DND-41 (cell line): ENCODE measurements around the gene DNAJC28.

Experiments used
- ATAC-seq: fragments of 200-7000 bp; cut with Tn5 transposase; 3 replicates; pipeline ENCODE4 v1.9.1; 2021; ENCODE audit warnings: low read depth; ENCODE audit not compliant: insufficient read depth
- DNase-seq: peaks from one replicate; pipeline ENCODE4 v3.0.0-alpha.2; 2020
- H2AFZ ChIP-seq: 2 replicates; pipeline ENCODE4 v1.6.0; 2012; ENCODE audit warnings: low read depth, low read length
- H3K27ac ChIP-seq: 2 replicates; pipeline ENCODE4 v1.5.1; 2012; ENCODE audit warnings: low read length, inconsistent platforms
- H3K27me3 ChIP-seq: fragments of 200-600 bp; sonication (generic); 2 replicates; pipeline ENCODE4 v1.6.0; 2012; ENCODE audit warnings: low read length, mild to moderate bottlenecking, inconsistent platforms; ENCODE audit not compliant: insufficient read depth, poor library complexity
- H3K36me3 ChIP-seq: 2 replicates; pipeline ENCODE4 v1.5.1; 2012; ENCODE audit warnings: low read length, inconsistent platforms; ENCODE audit not compliant: insufficient read depth
- H3K4me1 ChIP-seq: 2 replicates; pipeline ENCODE4 v1.5.1; 2012; ENCODE audit warnings: mild to moderate bottlenecking, low read length; ENCODE audit not compliant: insufficient read depth
- H3K4me2 ChIP-seq: 2 replicates; pipeline ENCODE4 v1.6.0; 2012; ENCODE audit warnings: mild to moderate bottlenecking, moderate library complexity, low read length, inconsistent platforms; ENCODE audit not compliant: insufficient read depth
- H3K4me3 ChIP-seq, 2 experiments: fragments of 200-600 bp in 1 of 2; shearing (Covaris generic) in 1 of 2; 2 replicates each; pipeline ENCODE4 v1.5.1; 2012 to 2016; ENCODE audit warnings: inconsistent platforms in 2 of 2, low read length in 2 of 2, mild to moderate bottlenecking in 2 of 2, low read depth in 1 of 2, moderate library complexity in 1 of 2
- H3K79me2 ChIP-seq: 2 replicates; pipeline ENCODE4 v1.6.0; 2012; ENCODE audit warnings: low read length, inconsistent platforms; ENCODE audit not compliant: insufficient read depth
- H3K9ac ChIP-seq: 2 replicates; pipeline ENCODE4 v1.6.0; 2012; ENCODE audit warnings: low read depth, mild to moderate bottlenecking, inconsistent platforms, low read length, moderate library complexity
- H3K9me3 ChIP-seq: 2 replicates; pipeline ENCODE4 v1.5.1; 2012; ENCODE audit warnings: low read length, moderate library complexity, mild to moderate bottlenecking, inconsistent platforms; ENCODE audit not compliant: insufficient read depth, severe bottlenecking
- H4K20me1 ChIP-seq: 2 replicates; pipeline ENCODE4 v1.6.0; 2012; ENCODE audit warnings: low read length; ENCODE audit not compliant: insufficient read depth
- EZH2 ChIP-seq: IDR thresholded peaks from 3 replicates; pipeline ENCODE4 v1.6.1; 2012; ENCODE audit warnings: borderline replicate concordance, low read depth, mild to moderate bottlenecking, moderate library complexity, low read length, inconsistent platforms; ENCODE audit not compliant: severe bottlenecking
- TF ChIP-seq, protein P1 (sequence below): IDR thresholded peaks from 2 replicates; pipeline ENCODE4 v1.5.1; 2012; ENCODE audit warnings: borderline replicate concordance, low read length, moderate library complexity, mild to moderate bottlenecking; ENCODE audit not compliant: poor library complexity, severe bottlenecking; ENCODE audit errors: extremely low read depth

Gene DNAJC28

DNA sequence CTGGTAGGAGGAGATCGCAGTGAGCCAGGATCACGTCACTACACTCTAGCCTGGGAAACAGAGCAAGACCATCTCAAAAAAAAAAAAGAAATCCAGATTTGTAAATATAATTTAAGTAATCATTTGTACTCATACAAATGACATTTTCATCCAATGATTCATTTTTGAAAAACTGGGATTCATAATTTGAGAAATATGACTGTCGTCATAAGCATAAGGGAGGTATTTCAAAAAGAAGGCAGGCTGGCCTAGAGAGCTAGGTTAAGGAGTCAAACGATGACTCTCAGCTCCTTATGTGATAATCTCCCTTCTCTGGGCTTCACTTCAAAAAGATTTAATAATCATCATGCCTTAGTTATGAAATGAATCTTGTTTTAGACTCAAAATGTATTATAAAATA lies 48.1 kb upstream of the DNAJC28 start:
- no peak overlapping the region for H2AFZ ChIP-seq
- peaks cover 16% of the 10 kb centered on the region; the same call in 1 of the 2 replicates for H4K20me1 ChIP-seq
- no peak for TF ChIP-seq EZH2
- TF ChIP-seq, protein P1, sequence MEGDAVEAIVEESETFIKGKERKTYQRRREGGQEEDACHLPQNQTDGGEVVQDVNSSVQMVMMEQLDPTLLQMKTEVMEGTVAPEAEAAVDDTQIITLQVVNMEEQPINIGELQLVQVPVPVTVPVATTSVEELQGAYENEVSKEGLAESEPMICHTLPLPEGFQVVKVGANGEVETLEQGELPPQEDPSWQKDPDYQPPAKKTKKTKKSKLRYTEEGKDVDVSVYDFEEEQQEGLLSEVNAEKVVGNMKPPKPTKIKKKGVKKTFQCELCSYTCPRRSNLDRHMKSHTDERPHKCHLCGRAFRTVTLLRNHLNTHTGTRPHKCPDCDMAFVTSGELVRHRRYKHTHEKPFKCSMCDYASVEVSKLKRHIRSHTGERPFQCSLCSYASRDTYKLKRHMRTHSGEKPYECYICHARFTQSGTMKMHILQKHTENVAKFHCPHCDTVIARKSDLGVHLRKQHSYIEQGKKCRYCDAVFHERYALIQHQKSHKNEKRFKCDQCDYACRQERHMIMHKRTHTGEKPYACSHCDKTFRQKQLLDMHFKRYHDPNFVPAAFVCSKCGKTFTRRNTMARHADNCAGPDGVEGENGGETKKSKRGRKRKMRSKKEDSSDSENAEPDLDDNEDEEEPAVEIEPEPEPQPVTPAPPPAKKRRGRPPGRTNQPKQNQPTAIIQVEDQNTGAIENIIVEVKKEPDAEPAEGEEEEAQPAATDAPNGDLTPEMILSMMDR, result no peak
- H3K27ac ChIP-seq, result no peak overlapping the region
- peaks cover 34% of the 10 kb centered on the region for H3K4me1 ChIP-seq
- DNase-seq, result no peak
- peak overlapping the region; percentile 87; the same call in 1 of the 2 replicates for H3K4me2 ChIP-seq
- H3K4me3 ChIP-seq, result no peak overlapping the region
- no peaks in the 10 kb centered on the region for H3K9me3 ChIP-seq
- H3K79me2 ChIP-seq, result peaks cover 89% of the 10 kb centered on the region
- no peaks in the 10 kb centered on the region for H3K27me3 ChIP-seq
- no peak for ATAC-seq
- peaks cover 51% of the 10 kb centered on the region for H3K36me3 ChIP-seq
- H3K9ac ChIP-seq, result no peak overlapping the region

DNA sequence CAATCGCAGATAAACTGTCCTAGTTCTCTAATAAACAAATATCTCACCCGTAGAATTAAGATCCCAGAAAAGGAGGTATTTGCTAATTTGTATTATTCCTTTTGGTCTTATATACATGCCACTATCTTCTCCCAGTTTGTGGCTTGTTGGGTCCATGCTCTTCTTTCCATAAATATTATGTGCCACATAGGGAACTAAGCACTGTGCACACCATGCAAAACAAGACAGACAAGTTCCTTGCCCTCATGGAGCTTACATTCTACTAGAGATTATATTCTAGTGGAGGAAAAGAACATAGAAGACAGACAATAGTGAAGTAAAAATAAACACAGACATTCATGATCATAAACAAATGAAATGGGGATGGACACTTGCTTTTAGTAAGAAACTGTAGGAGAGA lies 45.7 kb upstream of the DNAJC28 start:
- Histone ChIP-seq H3K27ac (no peak overlapping the region), H3K79me2 (peaks cover 68% of the 10 kb centered on the region), H3K4me2 (no peak overlapping the region), H3K9me3 (no peaks in the 10 kb centered on the region), H3K4me3 (no peak overlapping the region), H3K27me3 (no peaks in the 10 kb centered on the region), H4K20me1 (no peaks in the 10 kb centered on the region), H2AFZ (no peak overlapping the region), H3K4me1 (peaks cover 26% of the 10 kb centered on the region), H3K9ac (no peak overlapping the region), H3K36me3 (peaks cover 72% of the 10 kb centered on the region)
- ATAC-seq, result no peak
- TF ChIP-seq, protein P1, result no peak
- no peak for TF ChIP-seq EZH2
- DNase-seq, result no peak

DNA sequence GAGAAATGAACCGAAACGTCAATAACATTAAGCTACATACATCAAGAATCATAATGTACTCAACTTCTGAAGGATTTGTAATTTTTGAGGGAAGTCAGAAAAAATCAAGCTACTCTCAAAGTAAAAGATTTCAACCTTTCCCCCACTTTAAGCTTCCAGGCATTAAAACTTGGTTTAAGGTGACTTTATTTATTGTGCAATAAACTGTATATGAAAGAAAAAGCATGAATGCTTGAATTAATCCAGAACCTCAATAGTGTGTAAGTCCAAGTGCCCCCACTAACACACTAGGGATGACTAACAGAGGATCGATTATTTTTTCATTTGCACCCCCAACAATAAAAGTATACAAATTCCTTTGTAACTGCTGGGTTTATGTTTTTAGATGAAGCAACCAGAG lies 39.5 kb upstream of the DNAJC28 start:
- H2AFZ ChIP-seq, result no peak overlapping the region

DNA sequence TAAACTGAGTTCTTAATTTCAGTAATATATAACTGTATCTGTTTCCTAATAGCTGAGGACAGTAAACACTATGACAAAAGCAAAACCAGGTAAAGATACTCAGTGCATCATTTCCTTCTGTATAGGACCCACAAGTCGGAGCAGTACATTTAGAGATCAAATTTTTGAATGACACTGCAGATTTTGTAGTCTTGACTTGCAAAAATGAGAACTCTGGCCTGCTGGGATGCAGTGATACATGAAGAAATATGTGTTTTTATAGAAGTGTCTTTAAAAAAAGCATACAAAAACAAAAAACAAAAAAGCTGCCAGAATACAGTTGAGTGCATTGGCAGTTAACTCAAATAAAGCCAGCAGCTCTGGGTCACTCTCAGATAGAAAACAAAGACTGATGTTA lies 31.4 kb upstream of the DNAJC28 start:
- Histone ChIP-seq H3K4me3 (no peak overlapping the region), H3K4me2 (no peak overlapping the region), H3K9ac (no peak overlapping the region), H4K20me1 (no peaks in the 10 kb centered on the region), H3K36me3 (peaks cover 77% of the 10 kb centered on the region), H3K79me2 (no peaks in the 10 kb centered on the region), H2AFZ (no peak overlapping the region), H3K4me1 (no peaks in the 10 kb centered on the region), H3K27me3 (no peaks in the 10 kb centered on the region), H3K27ac (no peak overlapping the region), H3K9me3 (no peaks in the 10 kb centered on the region)
- no peak for DNase-seq
- ATAC-seq, result no peak
- no peak for TF ChIP-seq EZH2
- TF ChIP-seq, protein P1, result no peak

More for the DNA sequence above, 39.5 kb upstream of the DNAJC28 start:
- ATAC-seq (no peak), DNase-seq (no peak)
- Histone ChIP-seq H4K20me1 (no peaks in the 10 kb centered on the region), H3K9ac (no peak overlapping the region), H3K27ac (no peak overlapping the region), H3K9me3 (no peaks in the 10 kb centered on the region), H3K4me1 (no peaks in the 10 kb centered on the region), H3K4me2 (no peak overlapping the region), H3K27me3 (no peaks in the 10 kb centered on the region), H3K4me3 (no peak overlapping the region), H3K79me2 (peaks cover 9% of the 10 kb centered on the region; the same call in 1 of the 2 replicates), H3K36me3 (peaks cover 96% of the 10 kb centered on the region)
- TF ChIP-seq EZH2, result no peak
